HEK293 (cell line): ENCODE data around the gene RAET1L.

Source experiments
- CTCF ChIA-PET: fragments of 350-600 bp; formaldehyde crosslinking; extraction: SDS; loops from one replicate; lab custom pipeline; 2021; ENCODE audit warnings: antibody characterized with exemption; lab: Yijun Ruan, JAX
- POLR2A ChIA-PET: fragments of 300-600 bp; formaldehyde crosslinking; extraction: SDS; loops from one replicate; lab custom pipeline; 2020; ENCODE audit warnings: antibody characterized with exemption, inconsistent platforms; lab: Yijun Ruan, JAX
- H3K27ac ChIP-seq: fragments of 200-500 bp; sonication (Bioruptor generic); 2 replicates; pipeline ENCODE4 v1.5.1; 2014; ENCODE audit warnings: low read depth, low read length, control low read depth, inconsistent platforms; ENCODE audit errors: extremely low read depth
- H3K36me3 ChIP-seq, 2 experiments: fragments of 200-500 bp in 1 of 2; sonication (Bioruptor generic) in 1 of 2; 1 replicate in 1 of 2; 2 replicates in 1 of 2; pipeline ENCODE4 v1.5.1; 2014 to 2017; ENCODE audit warnings: inconsistent platforms in 2 of 2, low read length in 2 of 2; ENCODE audit not compliant: control insufficient read depth in 2 of 2, insufficient read depth in 1 of 2
- H3K4me1 ChIP-seq: fragments of 200-500 bp; sonication (Bioruptor generic); 2 replicates; pipeline ENCODE4 v1.5.1; 2014; ENCODE audit warnings: mild to moderate bottlenecking, low read length, inconsistent platforms; ENCODE audit not compliant: control insufficient read depth, insufficient read depth
- H3K4me3 ChIP-seq: 2 replicates; pipeline ENCODE4 v1.5.1; 2011; ENCODE audit warnings: low read depth, mild to moderate bottlenecking, control low read depth, low read length, moderate library complexity
- H3K9me3 ChIP-seq: fragments of 200-500 bp; sonication (Bioruptor generic); 2 replicates; pipeline ENCODE4 v1.5.1; 2014; ENCODE audit warnings: low read depth, low read length, inconsistent platforms; ENCODE audit not compliant: control insufficient read depth, insufficient read depth
- BCL11B ChIP-seq: fragments of 450-650 bp; formaldehyde crosslinking; IDR thresholded peaks from 2 replicates; pipeline ENCODE4 v1.5.1; 2016; ENCODE audit warnings: low read depth, missing biosample characterization, missing genetic modification characterization
- BCL6B ChIP-seq: fragments of 450-650 bp; formaldehyde crosslinking; IDR thresholded peaks from 2 replicates; pipeline ENCODE4 v1.5.1; 2017; ENCODE audit warnings: missing biosample characterization, missing genetic modification characterization
- HIC1 ChIP-seq: fragments of 450-650 bp; formaldehyde crosslinking; IDR thresholded peaks from 2 replicates; pipeline ENCODE4 v1.5.1; 2016; ENCODE audit warnings: missing biosample characterization, missing genetic modification characterization
- KLF16 ChIP-seq: fragments of 450-650 bp; formaldehyde crosslinking; IDR thresholded peaks from 2 replicates; pipeline ENCODE4 v1.5.1; 2017; ENCODE audit warnings: missing biosample characterization, missing genetic modification characterization
- OSR2 ChIP-seq: fragments of 450-650 bp; formaldehyde crosslinking; IDR thresholded peaks from 2 replicates; pipeline ENCODE4 v1.5.1; 2016; ENCODE audit warnings: missing biosample characterization, missing genetic modification characterization
- PRDM1 ChIP-seq: fragments of 450-650 bp; formaldehyde crosslinking; IDR thresholded peaks from 2 replicates; pipeline ENCODE4; 2016; ENCODE audit warnings: missing biosample characterization, missing genetic modification characterization
- SALL2 ChIP-seq: fragments of 450-650 bp; formaldehyde crosslinking; IDR thresholded peaks from 2 replicates; pipeline ENCODE4 v1.5.0; 2017; ENCODE audit warnings: missing biosample characterization, mild to moderate bottlenecking, missing genetic modification characterization, borderline replicate concordance
- SP2 ChIP-seq: fragments of 450-650 bp; formaldehyde crosslinking; IDR thresholded peaks from 2 replicates; pipeline ENCODE4 v1.5.1; 2016; ENCODE audit warnings: missing biosample characterization, missing genetic modification characterization
- ZBTB10 ChIP-seq: fragments of 450-650 bp; formaldehyde crosslinking; IDR thresholded peaks from 2 replicates; pipeline ENCODE4 v1.5.1; 2016; ENCODE audit warnings: missing biosample characterization, missing genetic modification characterization
- ZNF114 ChIP-seq: fragments of 450-650 bp; formaldehyde crosslinking; IDR thresholded peaks from 2 replicates; pipeline ENCODE4 v1.5.0; 2017; ENCODE audit warnings: missing biosample characterization, missing genetic modification characterization
- ZNF133 ChIP-seq: fragments of 450-650 bp; formaldehyde crosslinking; IDR thresholded peaks from 2 replicates; pipeline ENCODE4 v1.5.1; 2016; ENCODE audit warnings: missing biosample characterization, missing genetic modification characterization
- ZNF148 ChIP-seq: fragments of 450-650 bp; formaldehyde crosslinking; IDR thresholded peaks from 2 replicates; pipeline ENCODE4 v1.5.0; 2017; ENCODE audit warnings: missing biosample characterization, missing genetic modification characterization, borderline replicate concordance
- ZNF157 ChIP-seq: fragments of 450-650 bp; formaldehyde crosslinking; IDR thresholded peaks from 2 replicates; pipeline ENCODE4 v1.5.1; 2016; ENCODE audit warnings: missing biosample characterization, missing genetic modification characterization
- ZNF239 ChIP-seq: fragments of 450-650 bp; formaldehyde crosslinking; IDR thresholded peaks from 2 replicates; pipeline ENCODE4 v1.5.1; 2016; ENCODE audit warnings: missing biosample characterization, missing genetic modification characterization
- ZNF26 ChIP-seq: fragments of 450-650 bp; formaldehyde crosslinking; IDR thresholded peaks from 2 replicates; pipeline ENCODE4 v1.5.1; 2016; ENCODE audit warnings: missing biosample characterization, missing genetic modification characterization
- ZNF366 ChIP-seq: fragments of 450-650 bp; formaldehyde crosslinking; conservative IDR thresholded peaks from 2 replicates; pipeline ENCODE4 v1.5.1; 2016; ENCODE audit warnings: missing biosample characterization, missing genetic modification characterization
- ZNF404 ChIP-seq: fragments of 450-650 bp; formaldehyde crosslinking; IDR thresholded peaks from 2 replicates; pipeline ENCODE4 v1.5.1; 2017; ENCODE audit warnings: missing biosample characterization, missing genetic modification characterization
- ZNF416 ChIP-seq: fragments of 450-650 bp; formaldehyde crosslinking; IDR thresholded peaks from 2 replicates; pipeline ENCODE4 v1.5.1; 2016; ENCODE audit warnings: missing biosample characterization, missing genetic modification characterization
- ZNF473 ChIP-seq: fragments of 450-650 bp; formaldehyde crosslinking; IDR thresholded peaks from 2 replicates; pipeline ENCODE4 v1.5.1; 2017; ENCODE audit warnings: missing biosample characterization, missing genetic modification characterization
- ZNF48 ChIP-seq: fragments of 450-650 bp; formaldehyde crosslinking; IDR thresholded peaks from 2 replicates; pipeline ENCODE4 v1.5.1; 2016; ENCODE audit warnings: missing biosample characterization, missing genetic modification characterization
- ZNF501 ChIP-seq: fragments of 450-650 bp; formaldehyde crosslinking; IDR thresholded peaks from 2 replicates; pipeline ENCODE4 v1.5.1; 2016; ENCODE audit warnings: missing biosample characterization, missing genetic modification characterization
- ZNF521 ChIP-seq: fragments of 450-650 bp; formaldehyde crosslinking; IDR thresholded peaks from 2 replicates; pipeline ENCODE4 v1.5.1; 2017; ENCODE audit warnings: missing biosample characterization, mild to moderate bottlenecking, missing genetic modification characterization
- ZNF529 ChIP-seq: fragments of 450-650 bp; formaldehyde crosslinking; IDR thresholded peaks from 2 replicates; pipeline ENCODE4 v1.5.1; 2017; ENCODE audit warnings: missing genetic modification characterization, missing biosample characterization; ENCODE audit not compliant: insufficient replicate concordance
- ZNF548 ChIP-seq: fragments of 450-650 bp; formaldehyde crosslinking; IDR thresholded peaks from 2 replicates; pipeline ENCODE4 v1.5.1; 2016; ENCODE audit warnings: missing biosample characterization, missing genetic modification characterization
- ZNF558 ChIP-seq: fragments of 450-650 bp; formaldehyde crosslinking; IDR thresholded peaks from 2 replicates; pipeline ENCODE4 v1.5.1; 2016; ENCODE audit warnings: missing biosample characterization, missing genetic modification characterization
- ZNF777 ChIP-seq: fragments of 450-650 bp; formaldehyde crosslinking; IDR thresholded peaks from 2 replicates; pipeline ENCODE4 v1.5.1; 2017; ENCODE audit warnings: missing biosample characterization, missing genetic modification characterization, borderline replicate concordance

RAET1L gene

GRCh38 chr6:149975400-149975799 is 49.9 kb downstream of the RAET1L start:
- ChIA-PET CTCF (no interaction called here), POLR2A (no interaction called here)
- TF ChIP-seq ZNF473 (tag by site-specific recombination) = 0 out of 2 replicates have a peak, but pooled peaks have one; percentile 41
- TF ChIP-seq ZNF48 (tag by site-specific recombination) = no peak
- peak; percentile 83 for TF ChIP-seq ZNF148 (tag by site-specific recombination)
- no peak for TF ChIP-seq BCL11B (tag by site-specific recombination)
- TF ChIP-seq BCL6B (tag by site-specific recombination) = 0 out of 2 replicates have a peak, but pooled peaks have one; percentile 22
- TF ChIP-seq ZNF416 = no peak
- TF ChIP-seq ZNF114 (tag by site-specific recombination) = peak; percentile 36; the same call in 1 of the 2 replicates
- no peak for TF ChIP-seq ZNF529 (tag by site-specific recombination)
- TF ChIP-seq ZBTB10 (tag by site-specific recombination) = no peak
- TF ChIP-seq HIC1 (tag by site-specific recombination) = no peak
- TF ChIP-seq OSR2 (tag by site-specific recombination) = no peak
- TF ChIP-seq ZNF366 (tag by site-specific recombination) = peak; percentile 100
- TF ChIP-seq ZNF501 (tag by site-specific recombination) = no peak
- no peak for TF ChIP-seq KLF16 (tag by site-specific recombination)
- peak; percentile 28; the same call in 1 of the 2 replicates for TF ChIP-seq ZNF548 (tag by site-specific recombination)
- TF ChIP-seq ZNF157 = 0 out of 2 replicates have a peak, but pooled peaks have one; percentile 30
- TF ChIP-seq ZNF521 = 0 out of 2 replicates have a peak, but pooled peaks have one; percentile 64
- no peak for TF ChIP-seq ZNF133 (tag by site-specific recombination)
- TF ChIP-seq ZNF404 (tag by site-specific recombination) = no peak
- 0 out of 2 replicates have a peak, but pooled peaks have one; percentile 29 for TF ChIP-seq ZNF239
- TF ChIP-seq SALL2 = 0 out of 2 replicates have a peak, but pooled peaks have one; percentile 68
- TF ChIP-seq ZNF26 = 0 out of 2 replicates have a peak, but pooled peaks have one; percentile 10
- no peak for TF ChIP-seq SP2 (tag by site-specific recombination)
- TF ChIP-seq ZNF558 (tag by site-specific recombination) = no peak
- TF ChIP-seq ZNF777 = 0 out of 2 replicates have a peak, but pooled peaks have one; percentile 25
- TF ChIP-seq PRDM1 (tag by site-specific recombination) = peak; percentile 98
- no peak overlapping the region for H3K4me3 ChIP-seq
- H3K4me1 ChIP-seq = no peaks in the 10 kb centered on the region
- H3K27ac ChIP-seq = no peak overlapping the region
- H3K36me3 ChIP-seq = peaks cover 0 to 4% of the 10 kb centered on the region in 2 experiments; a peak in 2 of 3 replicates
- no peaks in the 10 kb centered on the region for H3K9me3 ChIP-seq
